ENCODE data around the gene CDKN2C. TPM values are rescaled to one million over a fixed set of nuclear protein-coding genes. Genes with fewer than 3 reads are reported as not detected.

CDKN2C gene
- polyA plus RNA-seq, 1 of the 3 experiments (the other 2 are of a cell fraction): 27.0 TPM

DNA sequence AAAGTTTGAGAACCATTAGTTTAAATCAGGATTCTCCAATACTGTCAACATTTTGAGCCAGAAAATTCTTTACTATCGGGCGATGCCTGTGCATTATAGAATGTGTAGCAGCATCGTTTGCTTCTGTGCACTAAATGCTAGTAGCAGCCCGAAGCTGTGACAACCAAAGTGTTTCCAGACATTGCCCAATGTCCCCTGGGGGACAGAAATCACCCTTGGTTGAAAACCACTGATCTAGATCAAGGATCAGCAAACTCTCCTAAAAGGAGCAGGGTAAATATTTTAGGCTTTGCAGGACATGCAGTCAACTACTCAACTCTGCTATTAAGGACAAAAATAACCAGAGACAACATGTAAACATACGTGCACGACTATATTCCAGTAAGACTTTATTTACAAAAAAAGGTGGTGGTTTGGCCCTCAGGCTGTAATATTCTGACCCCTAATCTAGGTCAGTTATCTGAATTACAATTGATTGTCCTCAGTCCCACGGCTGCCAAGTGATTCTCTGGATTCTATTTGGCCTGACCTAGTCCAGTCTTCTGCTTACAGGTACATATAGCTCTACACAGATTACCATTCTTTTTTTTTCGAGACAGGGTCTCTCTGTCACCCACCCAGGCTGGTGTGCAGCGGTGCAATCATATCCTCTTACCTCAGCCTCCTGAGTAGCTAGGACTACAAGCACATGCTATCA is 20.6 kb upstream of the CDKN2C start:
- H3K4me2 ChIP-seq: no peak overlapping the region
- peaks cover 0 to 3% of the 10 kb centered on the region in 2 experiments for H3K36me3 ChIP-seq (replicated peaks in 1 of 2; ENCODE audit: control insufficient read depth in 1 of 2, insufficient read depth in 2 of 2, low read length in 1 of 2)
- no peaks in the 10 kb centered on the region for H3K27me3 ChIP-seq (ENCODE audit: insufficient read depth)
- no peaks in the 10 kb centered on the region for H3K9me3 ChIP-seq
- H2AFZ ChIP-seq (ENCODE audit: low read depth): no peak overlapping the region
- H3K9me2 ChIP-seq: no peaks in the 10 kb centered on the region
- H3F3A ChIP-seq (replicated peaks; ENCODE audit: insufficient read depth): no peaks in the 10 kb centered on the region
- ChIA-PET CTCF (interaction anchor here (0.9 to 1.3 kb wide), 3 partner anchors 19 to 170 kb away, joined by 4 to 6 read pairs (median 5); no protein-coding TSS in a partner anchor), POLR2A (no interaction called here)
- peaks cover 31% of the 10 kb centered on the region for H4K20me1 ChIP-seq (ENCODE audit: insufficient read depth)
- no peak overlapping the region for H3K9ac ChIP-seq
- peaks cover 94% of the 10 kb centered on the region for H3K79me2 ChIP-seq (ENCODE audit: insufficient read depth)
- no peak overlapping the region for H3K4me3 ChIP-seq (ENCODE audit: low read depth in 2 of 2, low read length in 1 of 2)
- TF ChIP-seq, protein P1, sequence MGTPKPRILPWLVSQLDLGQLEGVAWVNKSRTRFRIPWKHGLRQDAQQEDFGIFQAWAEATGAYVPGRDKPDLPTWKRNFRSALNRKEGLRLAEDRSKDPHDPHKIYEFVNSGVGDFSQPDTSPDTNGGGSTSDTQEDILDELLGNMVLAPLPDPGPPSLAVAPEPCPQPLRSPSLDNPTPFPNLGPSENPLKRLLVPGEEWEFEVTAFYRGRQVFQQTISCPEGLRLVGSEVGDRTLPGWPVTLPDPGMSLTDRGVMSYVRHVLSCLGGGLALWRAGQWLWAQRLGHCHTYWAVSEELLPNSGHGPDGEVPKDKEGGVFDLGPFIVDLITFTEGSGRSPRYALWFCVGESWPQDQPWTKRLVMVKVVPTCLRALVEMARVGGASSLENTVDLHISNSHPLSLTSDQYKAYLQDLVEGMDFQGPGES (IDR thresholded peaks at IDR 0.05; ENCODE audit: low read depth, low read length): no peak
- TF ChIP-seq EP300 (IDR thresholded peaks at IDR 0.05; ENCODE audit: borderline replicate concordance in 1 of 2, low read depth in 1 of 2, low read length in 1 of 2) (no peak), FOSL2 (IDR thresholded peaks at IDR 0.05; ENCODE audit: borderline replicate concordance, low read depth) (no peak), NFIC (IDR thresholded peaks at IDR 0.05; ENCODE audit: borderline replicate concordance) (no peak), GABPA (IDR thresholded peaks at IDR 0.05; ENCODE audit: low read depth) (no peak), RXRA (IDR thresholded peaks at IDR 0.05; ENCODE audit: borderline replicate concordance, low read depth) (no peak), GATA2 (CRISPR knock-in tag; IDR thresholded peaks at IDR 0.05) (no peak), JUND (IDR thresholded peaks at IDR 0.05) (no peak), FOXJ3 (CRISPR knock-in tag; IDR thresholded peaks at IDR 0.05) (no peak), FOXM1 (IDR thresholded peaks at IDR 0.05; ENCODE audit: low read depth) (no peak), YY1 (IDR thresholded peaks at IDR 0.05; ENCODE audit: low read depth) (no peak), RCOR1 (IDR thresholded peaks at IDR 0.05; ENCODE audit: low read length) (no peak)
- TF ChIP-seq, protein P2, sequence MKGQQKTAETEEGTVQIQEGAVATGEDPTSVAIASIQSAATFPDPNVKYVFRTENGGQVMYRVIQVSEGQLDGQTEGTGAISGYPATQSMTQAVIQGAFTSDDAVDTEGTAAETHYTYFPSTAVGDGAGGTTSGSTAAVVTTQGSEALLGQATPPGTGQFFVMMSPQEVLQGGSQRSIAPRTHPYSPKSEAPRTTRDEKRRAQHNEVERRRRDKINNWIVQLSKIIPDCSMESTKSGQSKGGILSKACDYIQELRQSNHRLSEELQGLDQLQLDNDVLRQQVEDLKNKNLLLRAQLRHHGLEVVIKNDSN (IDR thresholded peaks at IDR 0.05; ENCODE audit: borderline replicate concordance, low read depth): no peak
- TF ChIP-seq, protein P3, sequence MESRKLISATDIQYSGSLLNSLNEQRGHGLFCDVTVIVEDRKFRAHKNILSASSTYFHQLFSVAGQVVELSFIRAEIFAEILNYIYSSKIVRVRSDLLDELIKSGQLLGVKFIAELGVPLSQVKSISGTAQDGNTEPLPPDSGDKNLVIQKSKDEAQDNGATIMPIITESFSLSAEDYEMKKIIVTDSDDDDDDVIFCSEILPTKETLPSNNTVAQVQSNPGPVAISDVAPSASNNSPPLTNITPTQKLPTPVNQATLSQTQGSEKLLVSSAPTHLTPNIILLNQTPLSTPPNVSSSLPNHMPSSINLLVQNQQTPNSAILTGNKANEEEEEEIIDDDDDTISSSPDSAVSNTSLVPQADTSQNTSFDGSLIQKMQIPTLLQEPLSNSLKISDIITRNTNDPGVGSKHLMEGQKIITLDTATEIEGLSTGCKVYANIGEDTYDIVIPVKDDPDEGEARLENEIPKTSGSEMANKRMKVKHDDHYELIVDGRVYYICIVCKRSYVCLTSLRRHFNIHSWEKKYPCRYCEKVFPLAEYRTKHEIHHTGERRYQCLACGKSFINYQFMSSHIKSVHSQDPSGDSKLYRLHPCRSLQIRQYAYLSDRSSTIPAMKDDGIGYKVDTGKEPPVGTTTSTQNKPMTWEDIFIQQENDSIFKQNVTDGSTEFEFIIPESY (IDR thresholded peaks at IDR 0.05; ENCODE audit: borderline replicate concordance, low read depth): no peak
- TF ChIP-seq, protein P4, sequence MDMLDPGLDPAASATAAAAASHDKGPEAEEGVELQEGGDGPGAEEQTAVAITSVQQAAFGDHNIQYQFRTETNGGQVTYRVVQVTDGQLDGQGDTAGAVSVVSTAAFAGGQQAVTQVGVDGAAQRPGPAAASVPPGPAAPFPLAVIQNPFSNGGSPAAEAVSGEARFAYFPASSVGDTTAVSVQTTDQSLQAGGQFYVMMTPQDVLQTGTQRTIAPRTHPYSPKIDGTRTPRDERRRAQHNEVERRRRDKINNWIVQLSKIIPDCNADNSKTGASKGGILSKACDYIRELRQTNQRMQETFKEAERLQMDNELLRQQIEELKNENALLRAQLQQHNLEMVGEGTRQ (IDR thresholded peaks at IDR 0.05; ENCODE audit: borderline replicate concordance, low read depth, low read length): no peak
- TF ChIP-seq, protein P5, sequence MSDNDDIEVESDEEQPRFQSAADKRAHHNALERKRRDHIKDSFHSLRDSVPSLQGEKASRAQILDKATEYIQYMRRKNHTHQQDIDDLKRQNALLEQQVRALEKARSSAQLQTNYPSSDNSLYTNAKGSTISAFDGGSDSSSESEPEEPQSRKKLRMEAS (IDR thresholded peaks at IDR 0.05; ENCODE audit: low read depth): no peak
- H3K4me1 ChIP-seq (ENCODE audit: control insufficient read depth in 1 of 2, insufficient read depth in 2 of 2, low read depth in 1 of 2, low read length in 1 of 2): no peaks in the 10 kb centered on the region; a peak in 1 of 4 replicates
- no peak overlapping the region for H3K27ac ChIP-seq (ENCODE audit: low read depth in 2 of 2, low read length in 1 of 2)
- 85% methylated on average over 8 of the region's 9 CpGs for WGBS (ENCODE audit: low lambda C conversion rate)
- no peak for DNase-seq

All from SK-N-SH (cell line).